ENCODE measurements around the gene KCTD14. TPM values are rescaled to one million over a fixed set of nuclear protein-coding genes. Genes with fewer than 3 reads are reported as not detected.

KCTD14 gene
- total RNA-seq, 1 experiment from 2014 or later = 12.5 TPM

- Histone ChIP-seq H3K56ac (ENCODE audit: insufficient read length, low read depth, low read length) (no peak overlapping the region), H2BK120ac (ENCODE audit: low read depth, low read length, poor library complexity, severe bottlenecking) (no peak overlapping the region), H3K27me3 (ENCODE audit: insufficient read depth, low read length) (no peaks in the 10 kb centered on the region), H3K79me2 (ENCODE audit: insufficient read depth, low read length) (no peaks in the 10 kb centered on the region), H3K79me1 (ENCODE audit: insufficient read depth, low read depth, low read length, poor library complexity, severe bottlenecking) (no peaks in the 10 kb centered on the region), H3K4ac (ENCODE audit: low read depth, low read length) (no peak overlapping the region), H3K23ac (ENCODE audit: insufficient read length, low read depth, low read length) (no peak overlapping the region), H4K8ac (replicated peaks; ENCODE audit: insufficient read length, low read depth, low read length) (no peak overlapping the region), H2BK5ac (ENCODE audit: insufficient read length, low read length) (no peak overlapping the region), H4K91ac (ENCODE audit: insufficient read length, low read depth, low read length) (no peak overlapping the region), H3K9ac (ENCODE audit: extremely low read depth, insufficient read length, low read length) (no peak overlapping the region), H3K14ac (ENCODE audit: insufficient read depth, low read length) (no peak overlapping the region), H3K23me2 (ENCODE audit: insufficient read length, low read depth, low read length, poor library complexity, severe bottlenecking) (no peaks in the 10 kb centered on the region), H3T11ph (ENCODE audit: low read length) (no peak overlapping the region), H2BK12ac (ENCODE audit: insufficient read length, low read depth, low read length) (no peak overlapping the region), H2AK5ac (ENCODE audit: insufficient read length, low read length) (no peak overlapping the region), H2BK15ac (ENCODE audit: low read depth, low read length) (no peak overlapping the region), H4K20me1 (ENCODE audit: control insufficient read depth, insufficient read depth, insufficient read length) (no peaks in the 10 kb centered on the region), H4K5ac (ENCODE audit: insufficient read length, low read depth, low read length) (no peak overlapping the region), H3K27ac (ENCODE audit: insufficient read length, low read depth, low read length) (no peak overlapping the region), H3K4me1 (ENCODE audit: insufficient read depth, low read length) (no peaks in the 10 kb centered on the region), H2BK20ac (ENCODE audit: low read depth, low read length, poor library complexity, severe bottlenecking) (no peak overlapping the region), H3K9me3 (ENCODE audit: control insufficient read depth, low read depth, low read length) (no peaks in the 10 kb centered on the region), H2AFZ (ENCODE audit: low read length) (no peak overlapping the region), H3K4me2 (ENCODE audit: insufficient read depth, insufficient read length, low read length) (no peak overlapping the region), H3K18ac (ENCODE audit: insufficient read length, low read depth, low read length) (no peak overlapping the region)
- Mint-ChIP-seq H3K27ac (no peak overlapping the region), H3K4me3 (no peak overlapping the region), H3K27me3 (ENCODE audit: low read depth) (no peaks in the 10 kb centered on the region), H3K9me3 (no peaks in the 10 kb centered on the region), H3K36me3 (ENCODE audit: insufficient read depth in 1 of 3, low read depth in 3 of 3) (peaks cover 2 to 6% (median 3%) of the 10 kb centered on the region in 3 experiments; a peak in 3 of 7 replicates), H3K4me1 (no peaks in the 10 kb centered on the region)
- no CpG with 5 or more reads among the region's 2 CpGs for WGBS (ENCODE audit: extremely low coverage, insufficient read length, low lambda C conversion rate)
- TF ChIP-seq, protein P1, sequence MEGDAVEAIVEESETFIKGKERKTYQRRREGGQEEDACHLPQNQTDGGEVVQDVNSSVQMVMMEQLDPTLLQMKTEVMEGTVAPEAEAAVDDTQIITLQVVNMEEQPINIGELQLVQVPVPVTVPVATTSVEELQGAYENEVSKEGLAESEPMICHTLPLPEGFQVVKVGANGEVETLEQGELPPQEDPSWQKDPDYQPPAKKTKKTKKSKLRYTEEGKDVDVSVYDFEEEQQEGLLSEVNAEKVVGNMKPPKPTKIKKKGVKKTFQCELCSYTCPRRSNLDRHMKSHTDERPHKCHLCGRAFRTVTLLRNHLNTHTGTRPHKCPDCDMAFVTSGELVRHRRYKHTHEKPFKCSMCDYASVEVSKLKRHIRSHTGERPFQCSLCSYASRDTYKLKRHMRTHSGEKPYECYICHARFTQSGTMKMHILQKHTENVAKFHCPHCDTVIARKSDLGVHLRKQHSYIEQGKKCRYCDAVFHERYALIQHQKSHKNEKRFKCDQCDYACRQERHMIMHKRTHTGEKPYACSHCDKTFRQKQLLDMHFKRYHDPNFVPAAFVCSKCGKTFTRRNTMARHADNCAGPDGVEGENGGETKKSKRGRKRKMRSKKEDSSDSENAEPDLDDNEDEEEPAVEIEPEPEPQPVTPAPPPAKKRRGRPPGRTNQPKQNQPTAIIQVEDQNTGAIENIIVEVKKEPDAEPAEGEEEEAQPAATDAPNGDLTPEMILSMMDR (conservative IDR thresholded peaks at IDR 0.05) = no peak
- no peak for DNase-seq
These were observed 56.7 kb downstream of the KCTD14 start for GRCh38 chr11:77966338-77966737.

Other genes starting within 250 kb of the KCTD14 start
- 69.6 and 82.6 TPM in 2 replicates for gene RSF1, start 202.6 kb downstream of the KCTD14 start, total RNA-seq (2021)
- 20.7 and 22.3 TPM in 2 replicates for gene AAMDC, start 202.1 kb downstream of the KCTD14 start, total RNA-seq (2021)
- gene INTS4, start 28.6 kb downstream of the KCTD14 start, total RNA-seq (2021) = 37.9 and 38.6 TPM in 2 replicates
- gene THRSP, start 40.6 kb upstream of the KCTD14 start, total RNA-seq (2021) = not detected in 2 replicates
- 247 and 260 TPM in 2 replicates for gene NDUFC2, start 56.6 kb upstream of the KCTD14 start, total RNA-seq (2021)
- gene ALG8, start 116.3 kb upstream of the KCTD14 start, total RNA-seq (2021) = 77.5 and 78.8 TPM in 2 replicates
- gene KCTD21, start 165.3 kb upstream of the KCTD14 start, total RNA-seq (2021) = 4.0 and 4.3 TPM in 2 replicates
- gene USP35, start 165.6 kb upstream of the KCTD14 start, total RNA-seq (2021) = 6.8 and 7.7 TPM in 2 replicates